SU-DHL-6 (cell line): ENCODE data around the gene SORCS2.

ENCODE experiments used
- EZH2phosphoT487 ChIP-seq: fragments of 200-600 bp; sonication (generic), shearing (Covaris generic); conservative IDR thresholded peaks from 2 replicates; pipeline ENCODE4 v1.6.1; 2018; ENCODE audit warnings: mild to moderate bottlenecking, antibody characterized with exemption, low read length, moderate library complexity, mixed read lengths
- TF ChIP-seq, protein P1 (sequence below): fragments of 200-600 bp; sonication (generic); IDR thresholded peaks from one replicate; pipeline ENCODE4 v1.5.1; 2017; ENCODE audit warnings: antibody characterized with exemption, mild to moderate bottlenecking, low read length, moderate library complexity; ENCODE audit not compliant: insufficient read depth, poor library complexity, severe bottlenecking

DNA sequence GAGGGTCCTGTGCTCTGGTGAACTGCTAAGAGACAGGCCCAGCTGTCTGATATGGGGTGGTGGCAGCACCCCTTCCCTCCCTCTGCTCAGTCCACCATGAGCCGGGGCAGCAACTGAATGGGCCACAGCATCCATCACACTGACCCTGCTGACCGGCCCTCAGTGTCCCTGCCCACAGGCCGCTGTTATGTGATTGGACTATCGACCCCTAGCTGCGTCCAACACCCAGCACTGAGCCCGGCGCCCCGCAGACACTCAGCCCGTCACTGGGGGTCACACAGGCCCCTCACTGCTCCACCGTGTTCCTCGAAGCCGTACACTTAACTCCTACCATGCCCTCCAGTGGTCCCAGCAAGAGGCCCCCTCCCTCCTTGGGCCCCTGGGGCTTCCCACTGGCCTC is 331.2 kb downstream of the SORCS2 start:
- TF ChIP-seq, protein P1, sequence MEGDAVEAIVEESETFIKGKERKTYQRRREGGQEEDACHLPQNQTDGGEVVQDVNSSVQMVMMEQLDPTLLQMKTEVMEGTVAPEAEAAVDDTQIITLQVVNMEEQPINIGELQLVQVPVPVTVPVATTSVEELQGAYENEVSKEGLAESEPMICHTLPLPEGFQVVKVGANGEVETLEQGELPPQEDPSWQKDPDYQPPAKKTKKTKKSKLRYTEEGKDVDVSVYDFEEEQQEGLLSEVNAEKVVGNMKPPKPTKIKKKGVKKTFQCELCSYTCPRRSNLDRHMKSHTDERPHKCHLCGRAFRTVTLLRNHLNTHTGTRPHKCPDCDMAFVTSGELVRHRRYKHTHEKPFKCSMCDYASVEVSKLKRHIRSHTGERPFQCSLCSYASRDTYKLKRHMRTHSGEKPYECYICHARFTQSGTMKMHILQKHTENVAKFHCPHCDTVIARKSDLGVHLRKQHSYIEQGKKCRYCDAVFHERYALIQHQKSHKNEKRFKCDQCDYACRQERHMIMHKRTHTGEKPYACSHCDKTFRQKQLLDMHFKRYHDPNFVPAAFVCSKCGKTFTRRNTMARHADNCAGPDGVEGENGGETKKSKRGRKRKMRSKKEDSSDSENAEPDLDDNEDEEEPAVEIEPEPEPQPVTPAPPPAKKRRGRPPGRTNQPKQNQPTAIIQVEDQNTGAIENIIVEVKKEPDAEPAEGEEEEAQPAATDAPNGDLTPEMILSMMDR, result no peak
- TF ChIP-seq EZH2phosphoT487, result no peak
